Ovary (tissue), 3 donors: ENCODE data around the gene MORN5.

Source experiments
- EP300 ChIP-seq: sonication (generic); formaldehyde crosslinking; IDR thresholded peaks from one replicate; pipeline ENCODE4 v1.6.1; 2017; ENCODE audit warnings: antibody characterized with exemption
- POLR2A ChIP-seq: fragments of 450-650 bp; IDR thresholded peaks from one replicate; pipeline ENCODE4 v1.6.1; 2017; ENCODE audit warnings: antibody characterized with exemption, mild to moderate bottlenecking, moderate library complexity
- TF ChIP-seq, protein P1 (sequence below), 3 donors: fragments of 450-650 bp in 2 of 3; fragments of 200-600 bp in 1 of 3; IDR thresholded peaks; one replicate each; pipeline versions ENCODE4 v1.5.1 to v1.8.0; 2016 to 2022; ENCODE audit warnings: antibody characterized with exemption in 3 of 3, mild to moderate bottlenecking in 1 of 3
- donor health status: DM: no; HTN: no; CAD: no.

DNA sequence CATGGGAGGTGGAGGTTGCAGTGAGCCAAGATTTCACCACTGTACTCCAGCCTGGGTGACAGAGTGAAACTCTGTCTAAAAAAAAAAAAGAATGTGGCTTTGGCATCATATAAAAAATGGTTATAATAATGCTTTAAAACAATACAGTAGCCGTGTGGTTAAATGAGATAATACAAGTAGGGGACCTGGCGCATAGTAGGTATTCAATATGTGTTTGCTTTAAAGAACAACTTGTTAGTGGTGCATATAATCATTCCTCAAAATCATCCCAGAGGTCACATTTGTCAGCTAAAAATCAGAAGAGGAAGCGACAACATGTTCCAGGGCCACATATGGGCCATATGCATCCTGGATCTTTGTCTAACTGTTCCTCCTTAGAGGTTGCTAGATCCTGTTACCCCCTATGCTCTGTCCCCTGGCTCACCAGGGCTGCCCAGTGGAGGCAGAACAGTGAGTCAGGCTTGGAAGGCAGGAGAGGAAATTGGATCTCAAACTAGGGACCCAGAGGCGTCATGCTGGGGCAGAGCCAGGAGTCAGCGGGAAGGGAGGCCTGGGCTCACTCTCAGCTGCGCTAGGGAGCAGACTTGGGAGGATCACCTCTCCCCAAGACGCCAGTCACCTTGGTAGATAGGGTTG, 41.4 kb downstream of the MORN5 start:
- TF ChIP-seq, protein P1, sequence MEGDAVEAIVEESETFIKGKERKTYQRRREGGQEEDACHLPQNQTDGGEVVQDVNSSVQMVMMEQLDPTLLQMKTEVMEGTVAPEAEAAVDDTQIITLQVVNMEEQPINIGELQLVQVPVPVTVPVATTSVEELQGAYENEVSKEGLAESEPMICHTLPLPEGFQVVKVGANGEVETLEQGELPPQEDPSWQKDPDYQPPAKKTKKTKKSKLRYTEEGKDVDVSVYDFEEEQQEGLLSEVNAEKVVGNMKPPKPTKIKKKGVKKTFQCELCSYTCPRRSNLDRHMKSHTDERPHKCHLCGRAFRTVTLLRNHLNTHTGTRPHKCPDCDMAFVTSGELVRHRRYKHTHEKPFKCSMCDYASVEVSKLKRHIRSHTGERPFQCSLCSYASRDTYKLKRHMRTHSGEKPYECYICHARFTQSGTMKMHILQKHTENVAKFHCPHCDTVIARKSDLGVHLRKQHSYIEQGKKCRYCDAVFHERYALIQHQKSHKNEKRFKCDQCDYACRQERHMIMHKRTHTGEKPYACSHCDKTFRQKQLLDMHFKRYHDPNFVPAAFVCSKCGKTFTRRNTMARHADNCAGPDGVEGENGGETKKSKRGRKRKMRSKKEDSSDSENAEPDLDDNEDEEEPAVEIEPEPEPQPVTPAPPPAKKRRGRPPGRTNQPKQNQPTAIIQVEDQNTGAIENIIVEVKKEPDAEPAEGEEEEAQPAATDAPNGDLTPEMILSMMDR (IDR thresholded peaks at IDR 0.05): no peak
- TF ChIP-seq EP300 (no peak), POLR2A (no peak)
